H1 (cell line): ENCODE measurements around the gene GNAQ. TPM values are rescaled to one million over a fixed set of nuclear protein-coding genes. Genes with fewer than 3 reads are reported as not detected.

Experiments
- ASH2L ChIP-seq: fragments of 200-600, 300-600 bp; sonication (generic); IDR thresholded peaks from one replicate; pipeline ENCODE4 v1.7.1; 2017; ENCODE audit warnings: low read length
- EP300 ChIP-seq, 2 experiments: IDR thresholded peaks; 1 replicate in 1 of 2; 2 replicates in 1 of 2; pipeline ENCODE4 v1.6.1; 2011 to 2012; ENCODE audit warnings: low read depth in 2 of 2, low read length in 2 of 2, mild to moderate bottlenecking in 2 of 2, borderline replicate concordance in 1 of 2, inconsistent platforms in 1 of 2, moderate library complexity in 1 of 2
- GABPA ChIP-seq: IDR thresholded peaks from 2 replicates; pipeline ENCODE4 v1.6.1; 2011; ENCODE audit warnings: mild to moderate bottlenecking, low read length, moderate library complexity, borderline replicate concordance; ENCODE audit not compliant: insufficient read depth
- JUND ChIP-seq: IDR thresholded peaks from 2 replicates; pipeline ENCODE4 v1.6.1; 2011; ENCODE audit warnings: mild to moderate bottlenecking, improper control_type of control experiment, low read length
- NANOG ChIP-seq: IDR thresholded peaks from 2 replicates; pipeline ENCODE4 v1.6.1; 2011; ENCODE audit warnings: low read length, low read depth, mild to moderate bottlenecking, inconsistent platforms; ENCODE audit not compliant: insufficient read depth, poor library complexity, severe bottlenecking
- RFX5 ChIP-seq: IDR thresholded peaks from 2 replicates; pipeline ENCODE4 v1.6.1; 2011; ENCODE audit warnings: low read depth, low read length, improper control_type of control experiment, borderline replicate concordance
- SIN3A ChIP-seq, 2 experiments: IDR thresholded peaks in 1 of 2; conservative IDR thresholded peaks in 1 of 2; 2 replicates each; pipeline ENCODE4 v1.6.1; 2011 to 2012; ENCODE audit warnings: low read length in 2 of 2, improper control_type of control experiment in 1 of 2, low read depth in 1 of 2, mild to moderate bottlenecking in 1 of 2
- SP2 ChIP-seq: IDR thresholded peaks from 2 replicates; pipeline ENCODE4 v1.6.1; 2012; ENCODE audit warnings: mild to moderate bottlenecking, low read length, inconsistent platforms
- polyA plus RNA-seq, 7 experiments: library from polyadenylated mRNA; depleted of rRNA in 3 of 7; stranded (reverse) in 5 of 7; unstranded in 2 of 7; fragments of >200 nt in 5 of 7; fragments of 200-250 nt in 2 of 7; gene quantifications; 1 replicate in 5 of 7; 2 replicates in 1 of 7; 4 replicates in 1 of 7; pipeline versions ENCODE4 v1.2.1 to v1.2.3, GENCODE V29; 2011 to 2013; ENCODE audit warnings: missing spikeins in 2 of 7, mixed read lengths in 2 of 7
- total RNA-seq: library from RNA; stranded (reverse); fragmentation: NEBNext Ultra II Directional; extraction: Animal tissue kit (Norgen Biotek cat#: 25700); gene quantifications from 2 replicates; pipeline ENCODE4 v1.2.1, GENCODE V29; 2021
- TF ChIP-seq, protein P1 (sequence below): IDR thresholded peaks from 2 replicates; pipeline ENCODE4 v1.6.1; 2011; ENCODE audit warnings: low read depth, mild to moderate bottlenecking, low read length; ENCODE audit not compliant: insufficient read depth

Gene GNAQ
- total and polyA plus RNA-seq, 2 of the 8 experiments (the other 6 are each of a cell fraction or from before 2014, with no cell fraction given), result 22.8 to 63.8 TPM

DNA sequence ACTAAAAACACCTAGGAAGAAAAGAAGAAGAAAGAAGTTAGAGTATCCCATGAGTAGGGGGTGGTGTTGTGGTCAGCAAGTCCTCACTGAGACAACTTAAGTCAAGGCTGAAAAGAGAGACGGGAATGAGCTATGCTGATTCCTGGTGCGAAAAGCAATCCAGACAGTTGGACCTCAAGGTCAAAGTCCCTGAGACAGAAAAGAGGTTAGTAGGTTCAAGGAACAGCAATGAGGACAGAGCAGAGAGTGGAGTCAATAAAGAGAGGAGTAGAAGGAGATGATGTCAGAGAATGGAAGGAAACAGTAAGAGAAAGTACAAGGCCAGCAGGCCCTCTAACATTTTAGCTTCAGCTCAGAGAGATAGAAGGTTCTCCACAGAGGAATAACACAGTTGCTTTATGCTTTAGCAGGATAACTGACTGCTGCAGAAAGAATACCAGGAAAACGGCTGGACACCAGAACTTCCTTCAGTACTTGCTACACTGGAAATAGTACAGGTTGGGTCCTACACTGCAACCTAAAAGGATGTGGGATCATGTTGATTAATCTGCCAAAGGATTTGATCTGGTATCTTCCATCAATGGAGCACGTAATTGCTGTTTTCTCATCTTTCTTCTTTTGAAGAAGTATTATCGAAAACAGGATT lies 43.6 kb downstream of the GNAQ start (continued):
- TF ChIP-seq NANOG (no peak), SP2 (no peak), EP300 (IDR thresholded peaks at IDR 0.05; ENCODE audit: borderline replicate concordance in 1 of 2, low read depth in 2 of 2, low read length in 2 of 2) (no peak), GABPA (no peak), SIN3A (conservative IDR thresholded peaks at IDR 0.05 in 1 of 2, IDR thresholded peaks at IDR 0.05 in 1 of 2; ENCODE audit: low read depth in 1 of 2, low read length in 2 of 2) (no peak), RFX5 (no peak), ASH2L (no peak), JUND (no peak)
- TF ChIP-seq, protein P1, sequence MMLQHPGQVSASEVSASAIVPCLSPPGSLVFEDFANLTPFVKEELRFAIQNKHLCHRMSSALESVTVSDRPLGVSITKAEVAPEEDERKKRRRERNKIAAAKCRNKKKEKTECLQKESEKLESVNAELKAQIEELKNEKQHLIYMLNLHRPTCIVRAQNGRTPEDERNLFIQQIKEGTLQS, result no peak
